Activated T-helper 1 cell treated with anti-CD3 and anti-CD28 coated beads, Interleukin-12 subunit alpha, Interleukin-12 subunit beta, Interleukin-2, Interleukin-4 antibody, amounts not matched to agents 30 ng/mL and 10 ng/mL and 1 ng/mL, durations not matched to agents 14 hours and 24 hours and 36 hours (primary cell): ENCODE measurements around the gene SLFN5. TPM values are rescaled to one million over a fixed set of nuclear protein-coding genes. Genes with fewer than 3 reads are reported as not detected.
"Not testable (repeated sequence)": the region's sequence is repeated elsewhere in the genome, so short reads cannot be mapped to it uniquely, and the experiment has no call there.

ENCODE experiments used
- DNase-seq: peaks from one replicate; pipeline ENCODE4 v3.0.0; 2021; ENCODE audit warnings: low spot score
- H3K27ac Mint-ChIP-seq: one replicate; pipeline ENCODE4 v1.8.0; 2021; ENCODE audit warnings: mild to moderate bottlenecking, mixed read lengths
- H3K27me3 Mint-ChIP-seq: one replicate; pipeline ENCODE4 v1.8.0; 2022; ENCODE audit warnings: mild to moderate bottlenecking, moderate library complexity, mixed read lengths; ENCODE audit not compliant: insufficient read depth
- H3K36me3 Mint-ChIP-seq: one replicate; pipeline ENCODE4 v1.8.0; 2021; ENCODE audit warnings: low read depth, mixed read lengths
- H3K4me1 Mint-ChIP-seq: one replicate; pipeline ENCODE4 v1.8.0; 2021; ENCODE audit warnings: low read depth, mixed read lengths
- H3K4me3 Mint-ChIP-seq: one replicate; pipeline ENCODE4 v1.8.0; 2021; ENCODE audit warnings: mild to moderate bottlenecking, moderate library complexity, mixed read lengths
- H3K9me3 Mint-ChIP-seq: one replicate; pipeline ENCODE4 v1.8.0; 2021; ENCODE audit warnings: mixed read lengths
- intact Hi-C: fragments of 100-400 bp; cut with micrococcal nuclease; formaldehyde crosslinking; loops from one replicate; pipeline ENCODE4 v1.15.1; 2024
- total RNA-seq: library from RNA; stranded (reverse); gene quantifications from 2 replicates; pipeline ENCODE4 v1.2.3, GENCODE V29; 2022

SLFN5 gene
- total RNA-seq, 1 donor from 2014 or later, result 11.0 TPM

DNA sequence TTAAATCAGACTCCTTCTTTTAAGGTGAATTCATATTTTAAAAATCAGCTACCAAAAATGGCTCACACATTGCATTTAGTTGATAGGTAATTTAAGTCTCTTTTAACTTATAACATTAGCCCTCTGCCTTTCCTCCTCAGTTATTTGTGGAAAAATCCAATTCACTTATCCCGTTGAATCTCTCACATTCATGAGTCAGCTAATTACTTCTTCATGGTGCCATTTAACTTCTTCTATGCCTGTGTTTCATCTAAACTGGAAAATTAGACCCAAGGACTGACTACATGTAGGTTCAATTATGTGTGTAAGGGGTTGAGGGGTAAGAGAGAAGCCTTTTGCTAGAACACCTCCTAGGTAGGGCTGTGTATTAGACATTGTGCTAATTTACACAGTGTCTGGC lies 18.4 kb upstream of the SLFN5 start:
- H3K27ac Mint-ChIP-seq, result no peak overlapping the region
- peaks cover 3% of the 10 kb centered on the region for H3K27me3 Mint-ChIP-seq
- H3K4me3 Mint-ChIP-seq, result no peak overlapping the region
- no peak for DNase-seq
- intact Hi-C loops, result no loop called here
- peaks cover 15% of the 10 kb centered on the region for H3K4me1 Mint-ChIP-seq
- peaks cover 30% of the 10 kb centered on the region for H3K9me3 Mint-ChIP-seq
- peaks cover 24% of the 10 kb centered on the region for H3K36me3 Mint-ChIP-seq

DNA sequence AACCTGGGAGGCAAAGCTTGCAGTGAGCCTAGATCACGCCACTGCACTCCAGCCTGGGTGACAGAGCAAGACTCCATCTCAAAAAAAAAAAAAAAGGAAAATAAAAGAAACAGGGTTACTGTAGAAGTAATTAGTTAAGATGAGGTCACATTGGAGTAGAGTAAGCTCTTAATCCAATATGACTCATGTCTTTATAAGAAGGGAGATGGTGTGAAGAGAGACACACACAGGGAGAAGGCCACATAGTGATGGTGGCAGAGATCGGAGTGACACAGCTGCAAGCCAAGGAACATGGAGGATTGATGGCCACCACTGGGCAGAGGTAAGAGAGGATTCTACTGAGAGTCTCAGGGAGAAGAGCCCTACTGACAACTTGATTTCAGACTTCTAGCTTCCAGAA lies 15.3 kb upstream of the SLFN5 start:
- peaks cover 35% of the 10 kb centered on the region for H3K36me3 Mint-ChIP-seq
- intact Hi-C loops, result no loop called here
- H3K4me3 Mint-ChIP-seq, result no peak overlapping the region
- H3K4me1 Mint-ChIP-seq, result peaks cover 22% of the 10 kb centered on the region
- no peak overlapping the region for H3K27ac Mint-ChIP-seq
- H3K9me3 Mint-ChIP-seq, result peaks cover 28% of the 10 kb centered on the region
- peaks cover 3% of the 10 kb centered on the region for H3K27me3 Mint-ChIP-seq
- DNase-seq, result no peak

DNA sequence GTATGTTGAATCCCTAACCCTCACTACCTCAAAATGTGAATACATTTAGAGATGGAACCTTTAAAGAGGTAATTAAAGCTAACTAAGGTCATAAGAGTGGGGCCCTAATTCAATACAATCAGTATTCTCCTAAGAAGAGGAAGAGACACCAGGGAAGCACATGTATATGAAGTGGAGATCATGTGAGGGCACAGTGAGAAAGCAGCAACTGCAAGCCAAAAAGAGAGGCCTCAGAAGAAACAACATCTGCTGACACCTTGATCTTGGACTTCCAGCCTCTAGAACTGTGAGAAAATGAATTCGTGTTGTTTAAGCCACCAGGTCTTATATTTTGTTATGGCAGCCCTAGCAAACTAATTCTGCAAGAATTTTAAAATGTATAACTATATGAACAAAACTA lies 13.2 kb upstream of the SLFN5 start:
- DNase-seq, result no peak
- no peak overlapping the region for H3K4me3 Mint-ChIP-seq
- no peaks in the 10 kb centered on the region for H3K27me3 Mint-ChIP-seq
- intact Hi-C loops, result no loop called here
- H3K4me1 Mint-ChIP-seq, result peaks cover 19% of the 10 kb centered on the region
- H3K36me3 Mint-ChIP-seq, result peaks cover 27% of the 10 kb centered on the region
- H3K27ac Mint-ChIP-seq, result no peak overlapping the region
- H3K9me3 Mint-ChIP-seq, result peaks cover 14% of the 10 kb centered on the region

DNA sequence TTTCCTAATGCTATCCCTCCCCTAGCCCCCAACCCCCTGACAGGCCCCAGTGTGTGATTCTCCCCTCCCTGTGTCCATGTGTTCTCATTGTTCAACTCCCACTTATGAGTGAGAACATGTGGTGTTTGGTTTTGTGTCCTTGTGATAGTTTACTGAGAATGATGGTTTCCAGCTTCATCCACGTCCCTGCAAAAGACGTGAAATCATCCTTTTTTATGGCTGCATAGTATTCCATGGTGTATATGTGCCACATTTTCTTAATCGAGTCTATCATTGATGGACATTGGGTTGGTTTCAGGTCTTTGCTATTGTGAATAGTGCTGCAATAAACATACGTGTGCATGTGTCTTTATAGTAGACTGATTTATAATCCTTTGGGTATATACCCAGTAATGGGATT lies 8.6 kb upstream of the SLFN5 start:
- H3K27me3 Mint-ChIP-seq, H3K4me3 Mint-ChIP-seq, DNase-seq, intact Hi-C loops: not testable (repeated sequence)
- H3K4me1 Mint-ChIP-seq, result peaks cover 51% of the 10 kb centered on the region
- peaks cover 14% of the 10 kb centered on the region for H3K9me3 Mint-ChIP-seq
- H3K36me3 Mint-ChIP-seq, result peaks cover 28% of the 10 kb centered on the region
- H3K27ac Mint-ChIP-seq, result peak overlapping the region; percentile 21

DNA sequence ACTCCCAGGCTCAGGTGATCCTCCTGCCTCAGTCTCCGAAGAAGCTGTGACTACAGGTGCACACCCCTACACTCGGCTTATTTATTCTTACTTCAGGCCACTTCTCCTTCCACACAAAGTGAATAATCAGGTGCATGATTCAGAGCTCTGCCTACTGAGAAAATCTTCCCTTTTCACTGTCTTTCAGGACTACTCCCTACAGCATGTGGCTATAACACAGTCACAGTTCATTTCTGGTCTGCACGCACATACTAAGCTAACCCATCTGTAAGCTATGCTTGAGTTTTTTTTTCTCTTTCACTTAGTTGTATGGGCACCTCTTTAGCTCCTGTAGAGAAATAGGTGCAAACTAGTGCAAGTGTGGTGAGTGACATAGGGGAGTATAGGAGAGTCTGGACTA lies 7.6 kb upstream of the SLFN5 start:
- H3K36me3 Mint-ChIP-seq, result peaks cover 28% of the 10 kb centered on the region
- intact Hi-C loops, result no loop called here
- H3K27ac Mint-ChIP-seq, result no peak overlapping the region
- peaks cover 56% of the 10 kb centered on the region for H3K4me1 Mint-ChIP-seq
- no peaks in the 10 kb centered on the region for H3K27me3 Mint-ChIP-seq
- H3K9me3 Mint-ChIP-seq, result peaks cover 10% of the 10 kb centered on the region
- H3K4me3 Mint-ChIP-seq, result no peak overlapping the region
- DNase-seq, result no peak

DNA sequence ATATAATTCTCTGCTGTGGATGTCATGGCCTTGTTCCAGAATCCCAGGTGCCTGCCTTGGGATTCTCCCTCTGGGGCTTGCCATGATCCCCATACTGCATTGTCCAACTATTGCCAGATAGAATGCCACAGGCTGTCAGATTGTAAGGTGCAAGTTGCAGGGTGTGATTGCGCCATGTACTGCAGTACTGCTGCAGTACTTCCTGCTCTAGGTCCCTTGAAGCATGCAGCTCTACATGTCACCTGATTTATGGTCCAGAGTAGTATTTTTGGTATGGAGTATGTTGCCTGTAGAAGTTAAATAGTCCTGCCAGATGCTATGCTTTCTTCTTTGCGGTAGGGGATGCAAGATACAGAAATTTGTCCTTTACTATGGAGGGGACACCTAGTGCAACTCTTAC lies 7.0 kb upstream of the SLFN5 start:
- peaks cover 4% of the 10 kb centered on the region for H3K9me3 Mint-ChIP-seq
- no peak overlapping the region for H3K4me3 Mint-ChIP-seq
- H3K36me3 Mint-ChIP-seq, result peaks cover 24% of the 10 kb centered on the region
- H3K4me1 Mint-ChIP-seq, result peaks cover 56% of the 10 kb centered on the region
- no peaks in the 10 kb centered on the region for H3K27me3 Mint-ChIP-seq
- DNase-seq, result no peak
- no peak overlapping the region for H3K27ac Mint-ChIP-seq
- intact Hi-C loops, result no loop called here

DNA sequence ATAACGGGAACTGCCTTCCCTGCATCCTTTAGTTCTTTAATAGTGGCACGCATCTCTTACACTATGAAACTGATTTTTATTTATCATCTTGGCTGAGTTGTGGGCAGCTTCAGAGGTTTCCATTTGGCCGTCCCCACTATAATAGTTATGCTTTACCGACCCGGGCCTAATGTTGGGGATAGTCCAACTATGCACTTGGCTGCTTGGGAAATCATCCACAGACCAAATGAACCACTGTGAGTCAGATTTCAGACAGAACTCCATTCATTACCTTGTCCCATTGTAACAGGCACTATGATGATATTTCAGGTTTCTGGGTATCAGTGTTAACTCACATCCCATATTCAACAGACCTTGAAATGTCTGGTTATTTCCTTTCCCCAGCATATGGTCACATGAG lies 6.1 kb upstream of the SLFN5 start:
- Mint-ChIP-seq H3K4me1 (peaks cover 60% of the 10 kb centered on the region), H3K27ac (no peak overlapping the region), H3K27me3 (no peaks in the 10 kb centered on the region), H3K36me3 (peaks cover 21% of the 10 kb centered on the region), H3K4me3 (no peak overlapping the region), H3K9me3 (no peaks in the 10 kb centered on the region)
- no peak for DNase-seq
- intact Hi-C loops, result no loop called here

DNA sequence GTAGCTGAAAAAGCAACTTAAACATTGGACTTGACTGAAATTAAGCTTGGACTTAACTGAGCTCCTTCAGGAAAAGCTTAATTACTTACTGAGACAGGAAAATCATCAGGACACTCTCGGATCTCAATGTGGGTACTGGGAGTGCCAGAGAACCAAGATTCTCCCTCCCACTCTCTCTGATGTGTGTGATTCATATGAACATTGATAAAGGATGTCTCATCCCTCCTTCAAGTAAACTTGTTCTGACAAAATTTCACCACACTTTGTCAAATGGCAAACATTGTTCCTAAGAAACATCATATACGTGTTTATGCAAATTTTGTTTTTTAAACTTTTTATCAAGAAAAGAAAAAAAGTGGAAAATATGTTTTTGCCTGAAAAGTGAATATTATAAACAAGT lies 4.1 kb upstream of the SLFN5 start:
- H3K4me1 Mint-ChIP-seq, result peaks cover 64% of the 10 kb centered on the region
- intact Hi-C loops, result loop anchor here (1.0 kb wide), 1 partner anchor 25 kb away; no protein-coding TSS in a partner anchor
- H3K9me3 Mint-ChIP-seq, result no peaks in the 10 kb centered on the region
- H3K36me3 Mint-ChIP-seq, result peaks cover 18% of the 10 kb centered on the region
- peak overlapping the region; percentile 53 for H3K4me3 Mint-ChIP-seq
- H3K27me3 Mint-ChIP-seq, result no peaks in the 10 kb centered on the region
- H3K27ac Mint-ChIP-seq, result peak overlapping the region; percentile 75
- DNase-seq, result no peak

DNA sequence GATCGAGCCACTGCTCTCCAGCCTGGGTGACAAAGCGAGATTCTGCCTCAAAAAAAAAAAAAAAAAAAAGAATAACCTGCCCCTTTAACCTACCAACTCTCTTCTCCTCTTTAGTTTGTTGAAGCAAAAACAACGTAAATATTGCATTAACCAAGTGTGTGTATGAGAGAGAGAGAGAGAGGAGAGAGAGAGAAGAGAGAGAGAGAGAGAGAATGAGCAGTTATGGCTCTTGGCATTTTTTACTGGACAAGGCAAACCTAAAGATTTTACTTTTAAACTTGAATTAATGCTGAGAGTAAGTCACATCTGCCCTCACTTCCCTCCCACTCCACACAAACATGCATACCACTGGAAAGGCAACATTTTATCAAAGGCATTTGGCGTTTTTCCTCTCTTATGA lies 3.0 kb upstream of the SLFN5 start:
- Mint-ChIP-seq H3K27me3 (no peaks in the 10 kb centered on the region), H3K36me3 (peaks cover 18% of the 10 kb centered on the region), H3K4me1 (peaks cover 74% of the 10 kb centered on the region), H3K4me3 (peak overlapping the region; percentile 96), H3K9me3 (no peaks in the 10 kb centered on the region), H3K27ac (peak overlapping the region; percentile 75)
- intact Hi-C loops, result loop anchor here (5.0 to 10.0 kb wide), 4 partner anchors 47 to 567 kb away; partner anchors contain the start of genes RFFL and TAF15
- DNase-seq, result no peak

DNA sequence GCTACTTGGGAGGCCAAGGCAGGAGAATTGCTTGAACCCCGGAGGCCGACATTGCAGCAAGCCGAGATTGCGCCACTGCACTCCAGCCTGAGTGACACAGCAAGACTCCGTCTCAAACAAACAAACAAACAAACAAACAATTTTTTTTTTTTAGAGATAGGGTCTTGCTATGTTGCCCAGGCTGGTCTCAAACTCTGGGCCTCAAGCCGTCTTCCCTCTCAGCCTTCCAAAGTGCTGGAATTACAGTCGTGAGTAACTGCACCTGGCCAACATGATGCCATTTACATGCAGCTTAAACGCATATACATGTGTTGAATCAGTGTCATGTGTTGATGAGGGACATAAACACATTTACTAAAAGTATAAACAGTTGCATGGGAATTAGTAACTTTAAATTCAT lies 2.0 kb upstream of the SLFN5 start:
- DNase-seq, result no peak
- H3K9me3 Mint-ChIP-seq, result no peaks in the 10 kb centered on the region
- H3K4me3 Mint-ChIP-seq, result peak overlapping the region; percentile 96
- peak overlapping the region; percentile 70 for H3K27ac Mint-ChIP-seq
- peaks cover 21% of the 10 kb centered on the region for H3K36me3 Mint-ChIP-seq
- peaks cover 81% of the 10 kb centered on the region for H3K4me1 Mint-ChIP-seq
- H3K27me3 Mint-ChIP-seq, result no peaks in the 10 kb centered on the region
- intact Hi-C loops, result loop anchor here (5.0 to 10.0 kb wide), 4 partner anchors 46 to 566 kb away; partner anchors contain the start of genes RFFL and TAF15

DNA sequence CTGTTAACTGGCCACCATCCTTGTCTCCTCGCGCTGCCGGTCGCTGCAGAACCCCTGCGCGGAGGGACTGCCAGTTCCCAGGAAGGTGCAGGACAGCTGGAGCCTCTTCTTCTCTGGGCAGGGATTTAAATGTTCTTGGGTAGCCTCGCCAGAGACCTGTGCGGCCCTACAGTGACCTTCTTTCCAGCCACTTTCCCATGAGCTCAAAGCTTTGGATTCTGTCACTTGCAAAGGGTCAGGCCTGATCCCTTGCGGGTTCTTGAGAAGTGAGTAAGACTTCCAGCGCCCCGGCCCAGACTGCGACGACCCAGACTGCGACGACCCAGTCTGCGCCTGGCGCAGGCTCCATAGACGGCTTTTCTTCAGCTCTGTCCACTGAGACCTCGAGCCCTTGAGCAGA lies 1.4 kb upstream of the SLFN5 start:
- peak overlapping the region; percentile 96 for H3K27ac Mint-ChIP-seq
- no peaks in the 10 kb centered on the region for H3K9me3 Mint-ChIP-seq
- DNase-seq, result no peak
- H3K27me3 Mint-ChIP-seq, result no peaks in the 10 kb centered on the region
- H3K36me3 Mint-ChIP-seq, result peaks cover 21% of the 10 kb centered on the region
- peak overlapping the region; percentile 96 for H3K4me3 Mint-ChIP-seq
- intact Hi-C loops, result loop anchor here (5.0 to 10.0 kb wide), 4 partner anchors 46 to 566 kb away; partner anchors contain the start of genes RFFL and TAF15
- H3K4me1 Mint-ChIP-seq, result peaks cover 79% of the 10 kb centered on the region

DNA sequence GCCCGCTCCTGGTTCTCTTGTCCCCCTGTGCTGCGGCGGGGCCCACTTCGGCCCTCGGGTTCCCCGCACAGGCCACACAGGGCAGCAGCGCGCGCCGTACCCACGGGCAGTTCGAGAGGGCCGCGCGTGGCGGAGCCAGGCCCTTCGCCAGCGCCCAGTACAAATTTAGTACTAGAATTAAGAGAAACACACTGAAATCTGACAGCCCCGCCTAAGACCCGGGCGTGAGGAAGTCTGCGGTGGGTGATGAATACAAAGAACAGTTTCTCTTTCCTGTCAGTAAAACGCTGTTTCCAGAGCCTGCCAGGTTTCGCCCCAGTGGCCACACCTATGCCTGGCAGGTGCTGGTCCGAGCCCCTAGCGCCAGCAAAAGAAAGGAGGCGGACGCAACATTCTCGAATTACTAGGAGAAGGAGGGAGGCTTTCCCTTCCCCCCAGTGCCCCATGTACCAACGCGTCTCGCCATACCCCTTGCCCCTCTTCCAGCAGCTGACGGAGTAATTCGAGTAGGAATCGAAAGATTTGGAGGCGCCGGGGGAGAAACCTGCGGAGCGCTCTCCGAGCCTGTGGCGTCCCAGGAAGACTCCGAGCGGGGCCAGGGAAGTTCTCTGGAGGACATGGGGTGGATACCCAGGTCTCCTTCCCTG lies 591 bp upstream of the SLFN5 start:
- DNase-seq, result peak; percentile 81
- Mint-ChIP-seq H3K4me1 (peaks cover 77% of the 10 kb centered on the region), H3K36me3 (peaks cover 21% of the 10 kb centered on the region), H3K27me3 (no peaks in the 10 kb centered on the region), H3K4me3 (peak overlapping the region; percentile 96), H3K9me3 (no peaks in the 10 kb centered on the region), H3K27ac (peak overlapping the region; percentile 96)
- intact Hi-C loops, result loop anchor here (1.0 to 10.0 kb wide), 12 partner anchors 28 to 565 kb away; partner anchors contain the start of genes AP2B1, CCT6B, NLE1 and PEX12

DNA sequence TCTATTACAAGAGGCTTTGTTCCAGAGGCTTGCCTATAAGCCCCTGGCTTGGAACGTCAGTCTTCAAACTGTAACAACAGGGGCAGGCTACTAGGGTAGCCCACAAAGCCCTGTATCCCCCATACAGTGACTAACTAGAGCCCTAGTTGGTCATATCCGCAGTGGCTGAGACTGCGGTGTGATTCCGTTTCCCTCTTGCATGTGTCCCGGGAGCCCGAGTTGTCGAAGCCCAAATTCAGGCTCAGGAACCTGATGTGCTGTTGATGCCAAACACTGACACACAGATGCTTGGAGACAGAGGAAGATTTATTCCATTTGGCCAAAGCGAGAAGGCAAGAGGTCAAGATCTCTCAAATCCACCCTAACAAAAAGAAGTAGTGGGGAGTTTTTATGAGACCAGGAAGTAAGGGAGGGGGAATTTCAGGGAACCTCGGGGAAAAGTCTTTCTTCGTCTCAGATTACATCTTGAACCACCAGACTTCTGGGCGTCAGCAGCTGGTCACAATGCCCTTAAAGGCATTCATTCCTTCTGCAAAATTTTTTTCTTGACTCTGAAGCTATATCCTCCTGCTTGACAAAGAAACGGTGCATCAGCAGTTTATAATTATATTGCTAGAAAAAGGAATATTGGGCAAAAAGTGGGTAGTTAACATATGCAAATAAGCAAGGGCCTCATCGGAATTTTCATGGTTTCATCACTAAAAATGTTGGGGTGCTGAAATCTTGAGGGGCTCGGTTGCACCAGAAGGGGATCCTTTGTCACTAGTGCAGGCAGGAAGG lies 879 bp downstream of the SLFN5 start:
- peaks cover 77% of the 10 kb centered on the region for H3K4me1 Mint-ChIP-seq
- peaks cover 32% of the 10 kb centered on the region for H3K36me3 Mint-ChIP-seq
- H3K27ac Mint-ChIP-seq, result peak overlapping the region; percentile 96
- no peaks in the 10 kb centered on the region for H3K27me3 Mint-ChIP-seq
- no peaks in the 10 kb centered on the region for H3K9me3 Mint-ChIP-seq
- H3K4me3 Mint-ChIP-seq, result peak overlapping the region; percentile 96
- intact Hi-C loops, result loop anchor here (1.0 to 10.0 kb wide), 13 partner anchors 44 to 564 kb away; partner anchors contain the start of genes CCT6B, PEX12, RFFL and SLFN11
- peak; percentile 41 for DNase-seq
